Common myeloid progenitor, CD34-positive (primary cell): ENCODE data around the gene TPGS1.

Experiments used
- CTCF ChIA-PET: fragments of 350-600 bp; sonication (Branson Sonifier 250); formaldehyde crosslinking; loops from one replicate; lab custom pipeline; 2021; ENCODE audit warnings: antibody characterized with exemption; lab: Charles Lee
- POLR2A ChIA-PET: fragments of 350-600 bp; sonication (Branson Sonifier 250); formaldehyde crosslinking; loops from one replicate; lab custom pipeline; 2021; ENCODE audit warnings: antibody characterized with exemption; lab: Charles Lee
- DNase-seq, 3 donors: peaks; one replicate each; pipeline versions ENCODE4 v3.0.0 to v3.0.0-alpha.2; 2013
- H3K27ac ChIP-seq, 2 experiments: 1 replicate in 1 of 2; 2 replicates in 1 of 2; pipeline ENCODE4 v1.7.0; 2013; ENCODE audit warnings: inconsistent platforms in 2 of 2, low read length in 2 of 2, mild to moderate bottlenecking in 2 of 2, low read depth in 1 of 2, moderate library complexity in 1 of 2; ENCODE audit not compliant: severe bottlenecking in 2 of 2, insufficient read depth in 1 of 2, poor library complexity in 1 of 2
- H3K27me3 ChIP-seq, 5 experiments: replicated peaks in 2 of 5; 1 replicate in 3 of 5; 2 replicates in 2 of 5; pipeline versions ENCODE4 v1.6.1 to v1.7.0; 2013; ENCODE audit warnings: low read length in 4 of 5, mild to moderate bottlenecking in 2 of 5, moderate library complexity in 2 of 5, inconsistent platforms in 1 of 5; ENCODE audit not compliant: insufficient read depth in 5 of 5, control insufficient read depth in 4 of 5
- H3K36me3 ChIP-seq, 4 experiments: 1 replicate in 2 of 4; 2 replicates in 2 of 4; pipeline versions ENCODE4 v1.6.1 to v1.7.0; 2013; ENCODE audit warnings: low read length in 3 of 4, control low read depth in 1 of 4, mild to moderate bottlenecking in 1 of 4; ENCODE audit not compliant: control insufficient read depth in 4 of 4, insufficient read depth in 4 of 4
- H3K4me1 ChIP-seq, 4 experiments: 1 replicate in 3 of 4; 2 replicates in 1 of 4; pipeline versions ENCODE4 v1.6.1 to v1.7.1; 2013; ENCODE audit warnings: low read length in 3 of 4, mild to moderate bottlenecking in 3 of 4, control low read depth in 1 of 4, inconsistent platforms in 1 of 4, moderate library complexity in 1 of 4; ENCODE audit not compliant: control insufficient read depth in 4 of 4, insufficient read depth in 4 of 4; ENCODE audit errors: control extremely low read depth in 1 of 4
- H3K4me3 ChIP-seq, 7 experiments: 1 replicate in 4 of 7; 2 replicates in 3 of 7; pipeline versions ENCODE4 v1.5.1 to v1.7.0; 2013; ENCODE audit warnings: mild to moderate bottlenecking in 7 of 7, low read length in 6 of 7, moderate library complexity in 6 of 7, inconsistent platforms in 2 of 7, low read depth in 2 of 7, control low read depth in 1 of 7; ENCODE audit not compliant: insufficient read depth in 4 of 7, control insufficient read depth in 1 of 7; ENCODE audit errors: extremely low read depth in 1 of 7
- H3K9me3 ChIP-seq, 5 experiments: 1 replicate in 4 of 5; 2 replicates in 1 of 5; pipeline versions ENCODE4 v1.6.1 to v1.7.1; 2013; ENCODE audit warnings: low read length in 4 of 5, mild to moderate bottlenecking in 2 of 5, inconsistent platforms in 1 of 5, low read depth in 1 of 5, moderate library complexity in 1 of 5; ENCODE audit not compliant: control insufficient read depth in 4 of 5, insufficient read depth in 2 of 5; ENCODE audit errors: control extremely low read depth in 1 of 5
- WGBS: methylation state at CpG from one replicate; pipeline ENCODE4 v1.1.5; 2013; ENCODE audit not compliant: insufficient coverage; 5-methylcytosine and 5-hydroxymethylcytosine counted together

The TPGS1 gene

GRCh38 chr19:461721-462551 lies 45.4 kb upstream of the TPGS1 start:
- Histone ChIP-seq H3K4me3 (peak overlapping the region in 1 of 7 experiments; percentile 19), H3K27me3 (peaks cover 0 to 54% (median 11%) of the 10 kb centered on the region in 5 experiments), H3K27ac (no peak overlapping the region), H3K4me1 (peaks cover 0 to 12% (median 4%) of the 10 kb centered on the region in 4 experiments), H3K9me3 (peaks cover 0 to 4% (median 0%) of the 10 kb centered on the region in 5 experiments), H3K36me3 (no peaks in the 10 kb centered on the region)
- WGBS: 2% methylated on average over 37 of the region's 60 CpGs
- CTCF ChIA-PET: interaction anchor here (1.2 kb wide), 1 partner anchor 48 kb away, joined by 3 read pairs; no protein-coding TSS in a partner anchor
- POLR2A ChIA-PET: no interaction called here
- DNase-seq: no peak

- Histone ChIP-seq H3K27ac (no peak overlapping the region), H3K4me1 (peaks cover 0 to 12% (median 4%) of the 10 kb centered on the region in 4 experiments), H3K4me3 (no peak overlapping the region), H3K9me3 (peaks cover 0 to 4% (median 0%) of the 10 kb centered on the region in 5 experiments), H3K36me3 (no peaks in the 10 kb centered on the region), H3K27me3 (peaks cover 0 to 51% (median 11%) of the 10 kb centered on the region in 5 experiments)
- POLR2A ChIA-PET: interaction anchor here (0.6 kb wide), 1 partner anchor 47 kb away, joined by 3 read pairs; no protein-coding TSS in a partner anchor
- no peak for DNase-seq
- WGBS: 87% methylated on average over 28 of the region's 35 CpGs
- CTCF ChIA-PET: interaction anchor here (1.2 kb wide), 1 partner anchor 46 kb away, joined by 3 read pairs; no protein-coding TSS in a partner anchor
Measured at GRCh38 chr19:463483-464207, 43.7 kb upstream of the TPGS1 start.

DNA sequence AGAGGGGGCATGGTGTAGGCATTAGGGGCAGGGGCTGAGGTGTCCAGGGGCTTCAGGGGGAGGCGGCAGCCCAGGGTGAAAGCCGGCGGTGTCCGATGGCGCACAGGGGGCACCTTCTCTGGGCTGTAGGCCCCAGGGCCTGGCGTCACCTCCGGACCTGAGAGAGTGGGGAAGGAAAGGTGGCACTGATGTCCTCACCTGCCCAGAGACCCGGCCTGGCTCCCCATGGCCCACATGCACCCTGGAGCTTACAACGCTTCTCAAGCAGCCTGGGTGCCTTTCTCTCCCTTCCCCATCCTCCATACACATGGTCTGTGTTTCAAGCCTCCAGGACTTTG lies 43.1 kb upstream of the TPGS1 start:
- H3K4me3 ChIP-seq: no peak overlapping the region
- peaks cover 0 to 46% (median 11%) of the 10 kb centered on the region in 5 experiments for H3K27me3 ChIP-seq
- ChIA-PET CTCF (no interaction called here), POLR2A (no interaction called here)
- no peak overlapping the region for H3K27ac ChIP-seq
- H3K9me3 ChIP-seq: peaks cover 0 to 4% (median 0%) of the 10 kb centered on the region in 5 experiments
- 100% methylated on average over 6 of the region's 9 CpGs for WGBS
- peaks cover 0 to 12% (median 4%) of the 10 kb centered on the region in 4 experiments for H3K4me1 ChIP-seq
- no peak for DNase-seq
- H3K36me3 ChIP-seq: no peaks in the 10 kb centered on the region

DNA sequence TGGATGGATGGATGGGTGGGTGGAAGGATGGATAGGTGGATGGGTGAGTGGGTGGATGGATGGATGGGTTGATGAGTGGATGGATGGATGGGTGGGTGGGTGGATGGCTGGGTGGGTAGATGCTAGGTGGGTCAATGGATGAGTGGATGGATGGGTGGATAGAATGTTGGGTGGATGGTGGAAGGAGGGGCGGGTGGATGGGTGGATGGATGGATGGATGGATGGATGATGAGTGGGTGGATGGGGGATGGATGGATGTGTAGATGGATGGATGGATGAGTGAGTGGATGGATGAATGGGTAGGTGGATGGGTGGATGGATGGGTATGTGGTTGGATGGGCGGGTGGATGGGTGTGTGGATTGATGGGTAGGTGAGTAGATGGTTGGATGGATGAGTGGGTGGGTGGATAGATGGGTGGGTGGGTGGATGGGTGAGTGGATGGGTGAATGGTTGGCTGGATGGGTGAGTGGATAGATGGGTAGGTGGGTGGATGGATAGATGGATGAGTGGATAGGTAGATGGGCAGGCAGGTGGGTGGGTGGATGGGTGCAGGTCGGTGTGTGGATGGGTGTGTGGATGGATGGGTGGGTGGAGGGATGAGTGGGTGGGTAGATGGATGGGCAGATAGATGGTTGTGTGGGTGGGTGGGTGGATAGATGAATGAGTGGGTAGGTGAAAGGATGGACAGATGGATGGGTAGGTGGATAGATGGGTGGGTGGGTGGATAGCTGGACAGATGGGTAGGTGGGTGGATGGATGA lies 42.1 kb upstream of the TPGS1 start:
- Histone ChIP-seq H3K4me3 (no peak overlapping the region), H3K27me3 (peaks cover 0 to 36% (median 8%) of the 10 kb centered on the region in 5 experiments), H3K9me3 (peaks cover 0 to 2% (median 0%) of the 10 kb centered on the region in 5 experiments), H3K36me3 (no peaks in the 10 kb centered on the region), H3K4me1 (peaks cover 0 to 7% (median 3%) of the 10 kb centered on the region in 4 experiments), H3K27ac (no peak overlapping the region)
- 100% methylated on average over 3 of the region's 3 CpGs for WGBS
- ChIA-PET POLR2A (no interaction called here), CTCF (no interaction called here)
- no peak for DNase-seq

- CTCF ChIA-PET: no interaction called here
- Histone ChIP-seq H3K4me1 (no peaks in the 10 kb centered on the region), H3K9me3 (peaks cover 0 to 2% (median 0%) of the 10 kb centered on the region in 5 experiments), H3K4me3 (no peak overlapping the region), H3K27ac (no peak overlapping the region), H3K27me3 (peaks cover 0 to 22% (median 5%) of the 10 kb centered on the region in 5 experiments), H3K36me3 (no peaks in the 10 kb centered on the region)
- WGBS: 92% methylated on average over 10 of the region's 11 CpGs
- no peak for DNase-seq
- POLR2A ChIA-PET: no interaction called here
Measured at GRCh38 chr19:467554-467953, 39.7 kb upstream of the TPGS1 start.

DNA sequence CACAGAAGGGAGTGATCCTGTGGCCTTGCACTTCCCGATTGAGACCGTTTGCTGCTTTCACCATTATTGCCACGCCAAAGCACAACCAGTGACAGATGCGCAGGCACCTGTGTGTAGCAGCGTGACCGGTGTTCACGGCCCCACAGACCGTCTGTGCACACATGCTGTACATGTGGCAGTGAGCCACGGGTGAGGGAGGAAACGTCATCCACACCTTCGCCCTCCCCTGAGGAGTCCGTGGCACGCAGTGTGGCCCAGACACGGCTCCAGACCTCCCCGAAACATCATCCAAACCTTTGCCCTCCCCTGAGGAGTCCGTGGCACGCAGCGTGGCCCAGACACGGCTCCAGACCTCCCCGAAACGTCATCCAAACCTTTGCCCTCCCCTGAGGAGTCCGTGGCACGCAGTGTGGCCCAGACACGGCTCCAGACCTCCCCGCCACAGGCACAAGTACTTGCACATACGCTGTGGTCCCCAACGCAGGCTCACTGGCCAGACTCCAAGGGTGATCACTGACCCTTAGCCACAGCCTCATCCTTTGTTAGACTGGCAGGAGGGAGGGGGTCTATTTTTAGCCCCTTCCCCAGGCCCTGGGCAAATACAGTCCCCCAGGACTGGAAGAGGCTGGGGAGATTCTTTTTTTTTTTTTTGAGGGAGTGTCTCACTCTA lies 38.6 kb upstream of the TPGS1 start:
- peaks cover 0 to 13% (median 2%) of the 10 kb centered on the region in 5 experiments for H3K27me3 ChIP-seq
- no peak overlapping the region for H3K4me3 ChIP-seq
- H3K36me3 ChIP-seq: no peaks in the 10 kb centered on the region
- ChIA-PET POLR2A (no interaction called here), CTCF (no interaction called here)
- H3K27ac ChIP-seq: no peak overlapping the region
- no peaks in the 10 kb centered on the region for H3K4me1 ChIP-seq
- no peaks in the 10 kb centered on the region for H3K9me3 ChIP-seq
- WGBS: 87% methylated on average over 21 of the region's 27 CpGs
- no peak for DNase-seq
